HG02642 (cell line): ENCODE measurements around the gene HIP1.
"Not testable (repeated sequence)": the region's sequence is repeated elsewhere in the genome, so short reads cannot be mapped to it uniquely, and the experiment has no call there.

Experiments used
- ATAC-seq: cut with Tn5 transposase; IDR thresholded peaks from one replicate; pipeline ENCODE4 v1.9.1; 2021; ENCODE audit warnings: mild to moderate bottlenecking; ENCODE audit not compliant: unreplicated experiment, poor library complexity

HIP1 gene

DNA sequence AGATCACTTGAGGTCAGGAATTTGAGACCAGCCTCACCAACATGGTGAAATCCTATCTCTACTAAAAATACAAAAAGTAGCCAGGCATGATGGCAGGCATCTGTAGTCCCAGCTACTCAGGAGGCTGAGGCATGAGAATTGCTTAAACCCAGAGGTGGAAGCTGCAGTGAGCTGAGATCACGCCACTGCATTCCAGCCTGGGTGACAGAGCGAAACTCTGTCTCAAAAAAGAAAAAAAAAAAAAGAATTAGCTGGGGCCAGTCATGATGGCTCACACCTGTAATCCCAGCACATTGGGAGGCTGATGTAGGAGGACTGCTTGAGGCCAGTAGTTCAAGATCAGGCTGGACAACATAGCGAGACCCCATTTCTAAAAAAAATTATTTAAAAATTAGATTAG, 21.0 kb downstream of the HIP1 start:
- ATAC-seq: not testable (repeated sequence)

- ATAC-seq: no peak
These were observed 21.6 kb downstream of the HIP1 start for GRCh38 chr7:75716992-75717626.

DNA sequence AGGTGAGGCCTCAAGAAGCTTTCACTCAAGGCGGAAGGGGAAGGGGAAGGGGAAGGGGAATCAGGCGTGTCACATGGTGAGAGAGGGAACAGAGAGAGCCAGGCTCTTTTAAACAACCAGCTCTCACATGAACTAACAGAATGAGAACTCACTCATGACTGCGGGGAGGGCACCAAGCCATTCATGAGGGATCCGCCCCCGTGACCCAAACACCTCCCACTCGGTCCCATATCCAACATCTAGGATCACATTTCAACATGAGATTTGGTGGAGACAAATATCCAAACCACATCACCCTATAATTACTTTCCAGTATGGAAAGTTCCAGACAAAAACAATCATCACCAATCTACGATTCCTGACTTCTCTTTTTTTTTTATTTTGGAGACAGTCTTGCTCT, 22.9 kb downstream of the HIP1 start:
- ATAC-seq: no peak

DNA sequence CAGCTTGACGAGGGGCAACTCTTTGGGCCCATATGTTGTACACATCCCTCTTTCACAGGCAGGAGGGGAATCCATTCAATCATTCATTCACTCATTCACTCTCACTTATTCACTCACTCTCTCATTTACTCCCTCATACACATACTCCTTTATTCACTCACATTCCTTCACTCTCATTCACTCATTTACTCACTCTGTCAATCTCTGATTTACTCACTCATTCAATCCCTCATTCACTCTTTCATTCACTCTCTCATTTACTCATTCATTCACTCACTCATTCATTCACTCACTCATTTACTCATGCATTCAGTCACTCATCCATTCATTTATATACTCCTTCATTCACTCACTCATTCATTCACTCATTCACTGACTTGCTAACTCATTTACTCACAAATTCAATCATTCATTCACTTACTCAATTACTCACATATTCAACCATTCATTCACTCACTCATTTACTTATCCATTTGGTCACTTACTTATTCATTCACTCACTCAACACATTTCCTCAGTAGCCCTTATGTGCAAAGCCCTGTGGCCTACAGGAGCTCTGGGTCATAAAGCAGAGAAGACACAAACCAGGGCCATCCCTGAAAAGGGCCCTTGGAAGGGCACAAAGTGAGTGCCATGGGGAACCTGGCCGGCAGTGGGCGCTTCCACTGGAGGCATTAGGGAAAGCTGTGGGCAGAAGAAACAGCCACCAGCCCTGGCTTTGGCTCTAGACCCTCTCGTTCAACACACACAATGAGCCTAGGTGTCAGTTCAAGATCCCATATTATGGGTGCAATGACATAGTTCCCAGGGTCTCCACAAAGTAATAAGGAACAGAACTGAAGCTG, 26.0 kb downstream of the HIP1 start:
- ATAC-seq: no peak

DNA sequence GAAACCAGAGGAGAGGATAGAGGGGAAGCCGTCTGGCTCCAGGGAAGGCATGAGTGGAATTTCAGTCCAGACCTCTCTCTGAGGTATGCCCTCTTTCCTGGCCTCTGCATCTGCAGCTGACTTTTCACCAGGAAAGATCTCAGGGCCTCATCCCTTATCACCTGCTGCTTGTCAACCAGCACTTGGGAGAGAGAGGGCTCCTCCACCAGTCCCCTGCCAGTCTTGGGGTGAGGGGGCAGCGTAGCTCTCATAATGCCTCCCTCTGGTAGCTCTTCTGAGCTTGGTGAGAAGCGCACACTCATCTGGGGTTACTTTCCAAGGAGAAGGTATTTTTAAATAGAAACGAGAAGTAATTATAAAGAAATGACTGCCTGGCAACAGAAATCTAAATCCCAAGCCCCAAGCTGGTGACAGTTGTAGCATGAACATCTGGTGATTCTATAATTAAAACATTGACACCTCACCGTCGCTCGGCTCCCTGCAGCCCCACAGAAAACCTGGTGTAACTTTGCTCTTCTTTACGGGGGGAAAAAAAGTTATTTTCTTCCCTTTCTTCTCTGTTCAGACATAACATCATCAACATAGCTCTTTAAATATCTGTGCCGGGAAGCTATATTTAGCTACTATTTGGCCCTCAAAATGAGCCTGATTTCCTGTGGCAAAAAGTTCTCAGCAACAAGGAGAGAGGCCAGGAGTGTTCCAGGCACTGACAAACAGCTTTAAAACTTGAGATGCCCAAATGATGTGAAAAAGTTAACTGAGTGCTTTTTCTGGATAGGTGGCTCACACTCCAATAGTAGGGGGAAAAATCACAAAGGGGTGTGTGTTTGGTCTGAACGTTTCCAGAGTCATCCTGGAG, 26.9 kb downstream of the HIP1 start:
- no peak for ATAC-seq

DNA sequence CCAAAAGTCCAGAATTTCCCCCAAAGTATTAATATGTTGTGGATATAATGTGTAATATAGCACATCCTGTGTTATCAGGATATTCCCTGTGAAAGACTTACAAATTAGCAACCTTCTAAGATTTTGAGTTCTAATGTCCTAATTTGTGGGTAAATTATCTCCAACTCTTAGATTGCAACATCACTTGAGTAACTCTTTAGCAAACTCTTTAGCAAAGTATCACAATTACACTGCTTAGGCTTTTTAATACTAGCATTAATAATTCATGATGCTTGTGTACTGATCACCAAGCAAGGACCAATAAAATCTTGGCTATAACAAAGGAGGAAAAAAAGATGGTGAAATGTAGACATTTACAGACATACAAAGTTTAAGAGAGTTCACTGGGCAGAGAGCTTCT, 27.7 kb downstream of the HIP1 start:
- no peak for ATAC-seq

GRCh38 chr7:75704928-75705327, 33.8 kb downstream of the HIP1 start:
- no peak for ATAC-seq

DNA sequence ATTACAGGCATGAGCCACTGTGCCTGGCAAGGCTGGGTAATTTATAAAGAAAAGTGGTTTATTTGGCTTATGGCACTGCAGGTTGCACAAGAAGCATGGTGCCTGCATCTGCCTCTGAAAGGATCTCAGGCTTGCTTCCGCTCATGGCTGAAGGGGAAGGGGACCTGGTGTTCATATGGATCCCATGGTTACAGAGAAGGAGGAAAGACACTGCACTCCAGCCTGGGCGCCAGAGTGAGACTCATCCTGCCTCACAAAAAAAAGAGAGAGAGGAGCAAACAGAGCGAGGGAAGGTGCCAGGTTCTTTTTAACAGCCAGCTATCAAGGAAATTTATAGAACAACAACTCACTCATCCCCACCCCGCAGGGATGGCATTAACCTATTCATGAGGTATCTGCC, 36.2 kb downstream of the HIP1 start:
- no peak for ATAC-seq

- no peak for ATAC-seq
These were observed 38.7 kb downstream of the HIP1 start for GRCh38 chr7:75699993-75700392.

DNA sequence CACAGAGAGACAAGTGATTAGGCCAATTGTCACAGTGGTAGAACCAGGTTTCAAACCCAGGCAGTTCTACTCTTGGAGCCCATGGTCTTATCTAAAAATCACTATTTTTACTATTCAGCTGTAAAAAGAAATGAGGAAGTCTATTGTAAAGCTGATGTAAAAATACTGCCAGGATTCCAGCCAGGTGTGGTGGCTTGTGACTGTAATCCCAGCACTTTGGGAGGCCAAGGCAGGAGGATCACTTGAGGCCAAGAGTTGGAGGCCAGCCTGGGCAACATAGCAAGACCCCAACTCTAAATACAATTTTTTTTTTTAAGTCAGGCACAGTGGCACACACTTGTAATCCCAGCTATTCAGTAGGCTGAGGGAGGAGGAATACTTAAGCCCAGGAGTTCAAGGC, 40.4 kb downstream of the HIP1 start:
- no peak for ATAC-seq

DNA sequence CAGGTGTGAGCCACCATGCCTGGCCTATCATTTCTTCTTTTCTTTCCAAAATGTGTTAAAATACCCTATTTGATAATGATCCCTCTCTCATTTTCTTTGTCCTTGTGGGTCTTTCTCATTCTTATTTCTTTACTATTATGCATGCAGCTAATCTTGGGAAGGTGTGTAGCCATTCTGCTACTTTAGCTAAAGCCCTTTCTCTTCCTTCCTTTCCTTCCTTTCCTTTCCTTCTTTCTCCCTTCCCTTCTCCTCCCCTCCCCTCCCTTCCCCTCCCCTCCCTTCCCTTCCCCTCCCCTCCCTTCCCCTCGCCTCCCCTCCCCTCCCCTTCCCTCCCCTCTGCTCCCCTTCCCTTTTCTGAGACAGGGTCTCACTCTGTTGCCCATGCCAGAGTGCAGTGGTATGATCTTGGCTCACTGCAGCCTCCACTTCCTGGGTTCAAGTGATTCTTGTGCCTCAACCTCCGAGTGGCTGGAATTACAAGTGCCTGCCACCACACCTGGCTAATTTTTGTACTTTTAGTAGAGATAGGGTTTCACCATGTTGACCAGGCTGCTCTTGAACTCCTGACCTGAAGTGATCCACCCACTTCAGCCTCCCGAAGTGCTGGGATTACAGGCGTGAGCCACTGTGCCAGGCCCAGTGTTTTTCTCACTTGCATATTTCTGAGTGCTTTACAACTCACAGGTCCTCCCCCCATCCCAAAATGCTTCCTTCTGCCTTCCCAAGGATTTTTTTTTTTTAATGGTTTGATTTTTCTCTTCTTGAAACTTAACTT, 42.3 kb downstream of the HIP1 start:
- no peak for ATAC-seq

- no peak for ATAC-seq
These were observed 43.9 kb downstream of the HIP1 start for GRCh38 chr7:75694638-75695399.

GRCh38 chr7:75693668-75694067, 45.1 kb downstream of the HIP1 start:
- not testable (repeated sequence) for ATAC-seq

- no peak for ATAC-seq
These were observed 46.8 kb downstream of the HIP1 start for GRCh38 chr7:75691793-75692543.

DNA sequence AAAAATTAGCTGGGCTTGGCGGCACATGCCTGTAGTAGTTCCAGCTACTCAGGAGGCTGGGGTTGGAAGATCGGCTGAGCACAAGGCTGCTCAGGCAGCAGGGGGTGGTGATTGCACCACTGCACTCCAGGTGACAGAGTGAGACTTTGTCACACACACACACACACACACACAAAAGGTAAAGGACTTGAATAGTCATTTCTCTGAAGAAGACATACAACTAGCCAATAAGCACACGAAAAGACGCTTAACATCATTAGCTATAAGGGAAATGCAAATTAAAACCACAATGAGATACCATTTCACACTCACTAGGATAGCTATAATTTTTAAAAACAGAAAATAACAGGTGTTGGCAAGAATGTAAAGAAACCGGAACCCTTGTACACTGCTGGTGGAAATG, 48.6 kb downstream of the HIP1 start:
- no peak for ATAC-seq

GRCh38 chr7:75689246-75690099, 49.3 kb downstream of the HIP1 start:
- no peak for ATAC-seq

DNA sequence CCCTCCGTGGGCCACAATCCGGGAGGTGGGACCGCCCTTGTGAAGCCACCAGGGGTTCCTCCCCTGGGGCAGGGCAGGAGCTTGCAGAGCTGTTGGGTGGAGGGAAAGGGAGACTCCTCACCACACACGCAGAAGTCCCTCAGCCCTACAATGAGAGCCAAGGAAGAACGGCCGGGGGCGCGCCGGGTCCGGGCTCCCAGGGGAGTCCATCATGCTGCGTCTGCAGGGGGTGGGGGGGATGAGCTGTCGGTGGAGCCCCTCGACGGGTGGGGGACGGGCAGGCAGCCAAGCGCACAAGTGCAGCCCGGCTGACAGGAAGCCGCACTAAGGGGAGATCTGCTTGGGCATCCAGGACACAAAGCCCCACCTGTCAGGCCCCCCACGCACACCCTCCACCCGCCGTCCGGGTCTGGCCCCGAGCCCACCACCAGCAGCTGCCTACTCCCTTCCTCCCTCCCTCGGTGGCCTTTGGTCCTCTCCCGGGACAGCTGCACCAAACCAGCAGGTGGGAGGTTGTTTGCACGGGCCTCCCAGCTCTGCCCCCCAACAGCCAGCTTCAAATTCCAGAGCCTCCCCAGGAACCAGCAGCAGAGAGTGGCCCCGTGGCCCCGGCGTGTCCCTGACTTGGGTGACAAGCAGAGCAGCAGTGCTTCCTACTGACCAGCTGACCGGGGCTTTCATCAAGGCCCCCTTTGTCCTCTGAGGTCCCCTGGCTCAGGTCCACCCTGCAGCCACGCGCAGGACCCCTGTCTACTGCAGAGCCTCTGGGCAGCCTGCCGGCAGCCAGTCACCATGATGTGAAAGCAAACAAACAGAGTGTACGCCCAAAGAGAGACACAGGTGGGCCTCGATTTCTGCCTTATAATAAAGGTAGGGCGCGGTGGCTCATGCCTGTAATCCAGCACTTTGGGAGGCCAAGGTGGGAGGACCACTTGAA, 50.3 kb downstream of the HIP1 start:
- ATAC-seq: no peak
